Peyer's patch (tissue), 4 donors: ENCODE data around the gene CAST. TPM values are rescaled to one million over a fixed set of nuclear protein-coding genes. Genes with fewer than 3 reads are reported as not detected.
A peak's percentile ranks its signal among the peaks of the same experiment; 100 is the strongest.

Experiments used
- DNase-seq, 3 donors: peaks; one replicate each; pipeline ENCODE4 v3.0.0-alpha.2; 2017 to 2019
- H3K27ac ChIP-seq, 4 donors: fragments of 200-600 bp; sonication (generic); one replicate each; pipeline ENCODE4 v1.5.1; 2016 to 2019
- H3K27me3 ChIP-seq, 2 donors: fragments of 200-600 bp; sonication (generic); one replicate each; pipeline ENCODE4 v1.5.1; 2019
- H3K36me3 ChIP-seq, 3 donors: fragments of 200-600 bp; sonication (generic); one replicate each; pipeline ENCODE4 v1.5.1; 2016 to 2019
- H3K4me1 ChIP-seq, 4 donors: fragments of 200-600 bp; sonication (generic); one replicate each; pipeline ENCODE4 v1.5.1; 2016 to 2019
- H3K4me3 ChIP-seq, 4 donors: fragments of 200-600 bp; sonication (generic); 1 replicate in 3 of 4; 2 replicates in 1 of 4; pipeline ENCODE4 v1.5.1; 2016 to 2019; ENCODE audit warnings: mild to moderate bottlenecking in 1 of 4
- H3K9me3 ChIP-seq, 4 donors: fragments of 200-600 bp; sonication (generic); one replicate each; pipeline ENCODE4 v1.5.1; 2016 to 2019; ENCODE audit warnings: mild to moderate bottlenecking in 1 of 4
- CTCF ChIP-seq, 6 experiments: fragments of 450-650 bp in 4 of 6; fragments of 200-600 bp in 2 of 6; sonication (generic) in 1 of 6; IDR thresholded peaks; one replicate each; pipeline ENCODE4 v1.5.1; 2017 to 2019; ENCODE audit warnings: antibody characterized with exemption in 6 of 6, mild to moderate bottlenecking in 3 of 6, moderate library complexity in 1 of 6
- POLR2A ChIP-seq, 2 donors: fragments of 450-650 bp; IDR thresholded peaks; one replicate each; pipeline ENCODE4 v1.5.1; 2017; ENCODE audit warnings: antibody characterized with exemption in 2 of 2, mild to moderate bottlenecking in 2 of 2, moderate library complexity in 2 of 2
- total RNA-seq, 4 donors: library from RNA; depleted of rRNA; stranded (reverse); fragments of >200 nt; gene quantifications; one replicate each; pipeline ENCODE4 v1.1.0, GENCODE V29; 2016

The CAST gene
- total RNA-seq, 4 donors from 2014 or later = 268 to 396 (median 337) TPM

- Histone ChIP-seq H3K27ac (no peak overlapping the region), H3K27me3 (no peaks in the 10 kb centered on the region), H3K9me3 (no peaks in the 10 kb centered on the region), H3K4me3 (no peak overlapping the region), H3K36me3 (no peaks in the 10 kb centered on the region), H3K4me1 (no peaks in the 10 kb centered on the region)
- no peak for DNase-seq
- TF ChIP-seq POLR2A (IDR thresholded peaks at IDR 0.05) (no peak), CTCF (IDR thresholded peaks at IDR 0.05) (peak in 3 of 6 experiments; percentile 35 to 42 (median 38))
Measured at GRCh38 chr5:96822686-96823459, 160.7 kb downstream of the CAST start.

GRCh38 chr5:96823900-96824380 is 161.8 kb downstream of the CAST start:
- Histone ChIP-seq H3K36me3 (no peaks in the 10 kb centered on the region), H3K4me3 (no peak overlapping the region), H3K9me3 (no peaks in the 10 kb centered on the region), H3K4me1 (no peaks in the 10 kb centered on the region), H3K27ac (no peak overlapping the region), H3K27me3 (no peaks in the 10 kb centered on the region)
- no peak for DNase-seq
- TF ChIP-seq CTCF (IDR thresholded peaks at IDR 0.05) (no peak), POLR2A (IDR thresholded peaks at IDR 0.05) (no peak)

Other genes with a start within 250 kb of the CAST start
- 1 to 10 TPM; 3.3 to 6.6 (median 4.2) TPM for gene PCSK1, start 229.1 kb upstream of the CAST start, total RNA-seq
- gene ERAP1, start 145.6 kb downstream of the CAST start, total RNA-seq = 100 to 1,000 TPM in 2 of 4 donors, 10 to 100 TPM in 2; 33.8 to 137 (median 93.9) TPM
- gene ERAP2, start 214.1 kb downstream of the CAST start, total RNA-seq = 10 to 100 TPM; 50.3 to 82.8 (median 70.8) TPM